HG02884 (cell line): ENCODE measurements around the gene SORCS1.
"Not testable (repeated sequence)": the region's sequence is repeated elsewhere in the genome, so short reads cannot be mapped to it uniquely, and the experiment has no call there.

ENCODE experiments used
- ATAC-seq: cut with Tn5 transposase; IDR thresholded peaks from one replicate; pipeline ENCODE4 v1.9.1; 2021; ENCODE audit warnings: mild to moderate bottlenecking, moderate library complexity; ENCODE audit not compliant: unreplicated experiment

Gene SORCS1

DNA sequence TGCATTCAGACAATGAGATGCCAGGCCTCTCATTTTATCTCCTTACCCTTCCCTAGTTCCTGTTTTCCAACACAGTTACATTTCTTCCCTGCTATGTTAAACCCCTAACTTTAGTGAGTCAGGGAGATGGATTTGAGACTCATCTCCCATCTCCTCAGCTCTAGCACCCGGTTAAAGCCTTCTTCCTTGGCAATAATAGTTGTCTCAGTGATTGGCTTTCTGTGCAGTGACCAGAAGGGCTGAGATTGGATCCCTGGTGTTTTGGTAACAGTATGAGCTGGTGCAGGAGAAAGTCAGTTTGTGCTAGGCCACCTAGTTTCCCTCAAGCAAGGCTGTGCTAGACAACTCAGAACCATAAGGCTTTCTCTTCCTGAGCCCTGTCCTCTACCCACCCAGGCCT is 212.5 kb downstream of the SORCS1 start:
- ATAC-seq = no peak

DNA sequence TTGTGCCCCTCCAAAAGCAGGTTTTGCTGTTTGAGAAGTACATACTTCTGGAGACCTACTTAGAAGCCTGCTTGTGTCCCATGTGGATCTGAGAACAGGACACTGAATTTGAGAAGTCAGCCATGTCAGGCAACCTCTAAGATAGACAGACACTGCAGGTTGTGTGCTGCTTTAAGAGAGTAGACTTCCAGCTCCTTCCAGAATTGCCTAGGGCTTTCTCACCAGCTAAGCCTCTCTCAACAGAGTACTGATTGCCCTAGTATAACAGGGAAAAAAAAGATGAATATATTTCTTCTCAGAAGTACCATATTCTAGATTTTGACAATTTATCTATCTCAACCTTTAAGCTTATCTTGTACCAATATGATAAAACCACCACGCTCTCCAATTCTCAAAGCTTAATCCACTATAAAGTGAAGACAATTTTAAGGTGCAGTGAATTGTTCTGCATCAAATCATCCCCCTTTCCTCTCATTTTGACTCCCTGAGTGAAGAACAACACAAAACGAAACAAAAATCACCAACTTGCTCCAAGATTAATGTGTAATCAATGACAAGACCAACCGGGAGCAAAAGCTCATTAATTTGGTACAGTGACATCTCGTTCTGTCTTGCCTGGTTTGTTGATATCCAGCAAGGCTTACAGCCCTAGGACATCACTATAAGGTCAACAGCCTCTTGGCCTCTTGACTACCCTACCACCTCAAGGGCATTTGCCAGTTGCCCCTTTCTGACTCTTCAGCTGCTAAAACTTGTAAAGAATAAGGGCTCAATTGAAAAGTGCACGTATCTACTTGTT is 214.6 kb downstream of the SORCS1 start:
- no peak for ATAC-seq

DNA sequence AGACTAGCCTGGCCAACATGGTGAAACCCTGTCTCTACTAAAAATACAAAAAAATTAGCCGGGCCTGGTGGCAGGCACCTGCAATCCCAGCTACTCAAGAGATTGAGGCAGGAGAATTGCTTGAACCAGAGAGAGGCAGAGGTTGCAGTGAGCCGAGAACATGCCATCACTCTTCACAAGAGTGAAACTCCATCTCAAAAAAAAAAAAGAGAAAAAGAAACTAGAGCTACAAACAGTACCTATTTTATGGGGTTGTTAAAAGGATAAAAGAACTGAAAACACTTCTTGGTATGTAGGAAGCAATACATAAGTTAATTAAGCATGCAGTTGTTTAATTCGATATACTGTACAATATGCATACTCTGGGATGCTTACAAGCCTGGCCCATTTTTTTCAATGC is 216.9 kb downstream of the SORCS1 start:
- no peak for ATAC-seq

DNA sequence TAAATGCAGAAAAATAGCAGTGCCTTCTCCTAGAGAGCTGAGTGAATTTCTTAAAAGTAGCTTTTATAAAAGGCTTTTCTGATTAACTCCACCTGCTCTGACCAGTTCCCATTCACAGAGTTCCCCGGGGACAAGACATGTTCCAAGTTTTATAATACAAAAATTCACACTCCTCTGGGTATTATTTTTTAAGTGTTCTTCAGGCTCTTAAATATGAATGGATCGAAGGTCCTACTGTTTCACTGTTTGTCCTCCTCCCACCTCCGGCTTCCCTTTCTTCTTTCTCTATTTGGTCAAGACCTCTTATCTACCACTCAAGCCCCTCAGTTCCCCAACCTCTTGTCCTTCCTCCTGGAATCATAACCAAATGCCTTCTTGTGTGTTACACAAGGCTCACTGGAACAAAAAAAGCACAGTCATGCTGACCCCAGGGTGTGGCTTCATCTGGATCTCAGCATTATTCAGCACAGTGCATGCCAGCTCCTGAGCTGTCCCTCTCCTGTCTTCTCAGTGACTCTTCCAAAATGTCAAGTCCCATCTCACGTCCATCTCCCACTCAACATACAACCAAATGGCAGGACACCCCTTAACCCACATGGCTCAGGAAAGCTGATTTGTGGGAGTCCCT is 222.4 kb downstream of the SORCS1 start:
- ATAC-seq = no peak

DNA sequence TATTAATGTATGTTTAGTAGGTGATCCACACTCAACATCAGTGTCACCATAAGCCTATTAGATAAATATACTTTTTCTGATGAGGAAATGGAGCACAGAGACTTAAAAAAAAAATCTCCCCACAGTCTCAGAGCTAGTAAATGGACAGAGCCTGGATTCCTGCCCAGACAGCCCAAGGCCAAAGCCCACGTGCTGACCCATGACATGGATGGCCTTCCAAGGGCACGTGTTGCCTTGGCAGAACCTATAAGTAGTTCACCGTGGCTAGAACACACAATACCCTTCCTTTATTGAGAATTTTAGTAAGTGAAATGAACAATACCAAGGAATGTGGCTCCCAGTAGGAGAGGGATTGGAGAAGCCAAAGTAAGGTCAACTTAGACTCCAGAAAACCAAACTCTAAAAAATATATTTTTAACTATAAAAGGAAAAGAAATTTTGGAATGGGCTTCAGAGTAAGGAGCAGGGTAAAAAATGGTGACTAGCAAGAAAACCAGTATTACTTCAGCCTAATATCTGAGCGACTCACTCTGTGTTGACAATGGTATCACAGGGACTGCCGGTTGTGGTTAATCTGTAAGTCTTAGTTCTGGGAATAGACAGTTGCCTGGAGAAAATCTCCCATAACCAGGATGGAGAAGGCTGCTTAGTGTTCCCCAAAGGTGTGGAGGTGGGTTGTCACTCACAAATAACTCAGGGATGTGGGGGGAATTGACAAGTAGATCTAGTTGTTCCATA is 223.0 kb downstream of the SORCS1 start:
- no peak for ATAC-seq

DNA sequence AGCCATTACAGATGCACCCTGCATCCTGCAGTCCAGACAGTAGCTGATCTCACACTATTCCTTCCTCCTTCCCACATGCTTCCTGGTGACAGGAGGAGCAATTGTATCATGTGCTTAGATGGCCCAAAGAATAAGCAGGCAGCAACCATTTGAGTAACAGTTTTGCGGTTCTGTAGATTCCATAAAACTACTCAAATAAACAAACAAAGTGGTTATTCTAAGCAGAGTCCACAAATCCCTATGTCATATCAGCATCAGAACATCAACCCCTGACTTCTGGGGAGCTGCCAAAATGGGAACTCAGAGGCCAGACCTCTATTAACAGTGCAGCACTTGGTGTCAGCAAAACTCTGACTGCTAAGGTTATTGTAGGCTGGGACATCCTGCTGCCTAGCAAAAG is 226.0 kb downstream of the SORCS1 start:
- no peak for ATAC-seq

DNA sequence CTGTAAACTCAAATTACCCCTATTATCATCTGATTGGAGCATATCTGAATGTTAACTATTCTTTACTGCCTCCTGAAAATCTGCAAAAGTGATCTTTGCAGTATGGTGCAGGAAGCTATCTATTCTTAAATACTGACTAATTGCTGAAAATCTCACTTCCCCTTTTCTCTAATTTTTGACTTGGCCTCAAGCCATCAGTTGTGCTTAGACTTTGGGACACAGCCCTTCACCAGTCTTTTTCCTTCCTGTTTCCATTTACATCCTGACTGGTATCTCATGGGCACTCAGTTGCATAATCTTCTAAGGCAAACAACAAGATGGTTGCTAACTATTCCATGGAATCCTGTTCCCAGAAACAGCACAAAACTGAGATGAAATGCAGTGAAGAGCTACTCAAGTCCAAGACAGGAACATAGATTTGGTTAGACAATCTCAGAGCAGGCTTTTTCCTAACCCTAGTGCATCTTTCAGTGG is 228.5 kb downstream of the SORCS1 start:
- peak; percentile 64 for ATAC-seq

DNA sequence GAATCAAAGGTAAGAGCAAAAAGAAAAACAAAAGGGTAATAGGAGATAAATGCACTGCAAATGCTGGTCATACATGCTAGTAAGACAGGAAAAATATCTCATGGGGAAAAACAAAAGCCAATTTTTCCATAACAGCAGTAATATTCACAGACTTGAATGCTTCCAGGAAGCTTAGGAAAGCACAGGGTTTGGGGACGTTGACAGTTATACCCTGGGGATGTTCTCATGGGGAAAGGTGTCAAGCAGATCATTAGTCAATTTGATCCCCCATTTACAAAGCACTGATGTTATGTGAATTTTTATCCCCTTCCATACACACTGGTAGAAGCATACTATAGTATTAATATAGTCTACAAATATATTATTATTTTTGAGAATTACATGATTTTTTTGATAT is 232.7 kb downstream of the SORCS1 start:
- ATAC-seq = no peak

DNA sequence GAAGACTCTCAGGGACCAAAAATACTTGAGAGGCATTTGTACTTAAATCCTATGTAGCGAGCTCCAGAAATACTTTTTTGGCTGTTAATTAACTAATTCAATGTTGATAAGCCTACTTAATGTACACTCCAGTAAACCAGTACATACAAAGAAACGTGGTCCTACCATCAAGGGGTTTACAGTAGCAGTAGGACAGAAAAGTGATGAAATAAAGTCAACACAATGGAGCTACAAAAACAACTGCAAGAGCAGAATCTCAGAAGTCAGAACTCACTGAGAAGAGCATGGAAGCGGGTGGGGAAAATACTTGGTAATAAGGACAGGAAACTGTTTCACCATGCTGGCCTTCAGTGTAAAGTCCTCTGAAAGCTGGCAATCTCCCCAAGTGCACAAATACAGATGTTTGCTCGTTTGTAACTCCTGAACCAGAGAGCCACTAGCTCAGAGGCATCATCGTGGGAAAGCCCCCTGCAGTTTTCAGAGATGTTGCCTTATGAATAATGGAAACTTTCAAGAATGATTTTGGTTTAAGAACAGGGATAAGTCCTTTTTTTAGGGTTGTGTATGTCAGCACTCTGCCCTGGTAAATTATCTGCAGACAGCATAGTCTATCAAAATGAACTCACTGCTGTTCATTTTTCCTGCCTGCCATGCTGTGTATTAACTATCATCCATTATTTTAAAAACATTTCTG is 233.2 kb downstream of the SORCS1 start:
- peak; percentile 67 for ATAC-seq

DNA sequence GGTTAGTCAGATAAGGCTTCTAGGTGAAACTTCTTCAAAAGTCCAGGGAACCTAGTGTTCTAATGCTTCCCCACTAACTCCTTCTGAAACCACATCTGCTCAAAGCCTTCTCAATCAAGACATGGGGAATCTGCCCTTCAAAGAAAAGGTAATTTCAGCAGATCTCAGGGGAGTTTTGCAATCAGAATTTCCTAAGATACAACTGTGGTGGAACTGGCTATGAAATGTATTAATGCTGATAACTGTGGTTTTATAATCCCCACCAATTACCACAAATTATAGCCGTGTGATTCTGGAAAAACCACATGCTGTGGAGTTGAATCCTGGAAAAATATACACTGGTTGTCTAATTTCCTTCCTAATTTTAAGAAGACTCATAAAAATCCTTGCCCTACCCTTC is 233.8 kb downstream of the SORCS1 start:
- ATAC-seq = no peak

DNA sequence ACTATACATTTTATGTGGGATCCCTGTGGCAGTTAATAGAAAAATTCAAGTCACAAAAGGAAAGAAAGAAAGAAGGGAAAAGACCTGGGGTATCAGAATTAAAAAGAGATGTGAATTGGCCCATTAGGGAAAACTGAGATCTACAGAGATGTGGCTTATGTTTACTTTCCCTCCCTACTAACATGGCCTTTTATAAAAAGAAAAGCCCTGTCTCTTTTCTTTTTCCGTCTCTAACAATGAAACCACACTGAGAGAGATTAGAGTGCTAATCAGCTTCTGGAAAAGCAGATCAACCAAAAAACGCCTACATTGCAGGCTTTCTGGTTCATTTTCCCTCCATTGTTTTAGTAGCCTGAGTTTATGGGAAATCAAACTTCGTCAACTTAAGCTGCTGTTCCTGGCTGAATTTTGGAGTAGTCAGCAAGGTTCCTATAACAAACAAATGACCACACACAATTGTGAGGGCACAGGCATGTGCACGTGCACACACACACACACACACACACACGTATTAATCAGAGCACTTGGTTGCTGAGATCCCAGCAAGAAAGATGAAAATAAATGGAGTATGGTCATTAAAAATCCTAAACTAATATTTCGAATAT is 235.1 kb downstream of the SORCS1 start:
- no peak for ATAC-seq

DNA sequence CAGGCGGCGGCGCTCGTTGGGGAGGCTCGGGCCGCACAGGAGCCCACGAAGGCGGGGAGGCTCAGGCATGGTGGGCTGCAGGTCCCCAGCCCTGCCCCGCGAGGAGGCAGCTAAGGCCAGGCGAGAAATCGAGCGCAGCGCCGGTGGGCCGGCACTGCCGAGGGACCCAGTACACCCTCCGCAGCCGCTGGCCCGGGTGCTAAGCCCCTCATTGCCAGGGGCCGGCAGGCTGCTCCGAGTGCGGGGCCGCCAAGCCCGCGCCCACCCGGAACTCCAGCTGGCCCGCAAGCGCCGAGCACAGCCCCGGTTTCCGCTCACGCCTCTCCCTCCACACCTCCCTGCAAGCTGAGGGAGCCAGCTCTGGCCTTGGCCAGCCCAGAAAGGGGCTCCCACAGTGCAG is 236.4 kb downstream of the SORCS1 start:
- not testable (repeated sequence) for ATAC-seq

DNA sequence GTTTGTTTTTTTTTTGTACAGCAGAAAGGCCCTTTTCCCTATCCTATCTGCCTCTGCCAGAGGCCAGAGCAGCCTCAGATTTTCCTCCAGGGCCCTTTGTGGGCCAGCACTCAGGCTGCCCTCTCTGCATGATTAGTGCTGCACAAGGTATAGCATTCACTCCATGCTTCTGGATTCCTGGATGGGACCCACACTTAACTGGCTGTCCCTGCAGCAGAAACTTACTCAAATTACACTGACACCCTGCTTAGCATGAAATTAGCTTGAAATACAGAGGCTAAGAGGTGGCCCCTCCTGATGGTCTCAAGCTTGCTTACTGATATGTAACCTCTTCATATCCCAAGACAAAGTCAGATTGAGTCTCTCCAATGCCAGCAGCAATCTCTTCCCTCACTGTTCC is 239.3 kb downstream of the SORCS1 start:
- ATAC-seq = no peak

DNA sequence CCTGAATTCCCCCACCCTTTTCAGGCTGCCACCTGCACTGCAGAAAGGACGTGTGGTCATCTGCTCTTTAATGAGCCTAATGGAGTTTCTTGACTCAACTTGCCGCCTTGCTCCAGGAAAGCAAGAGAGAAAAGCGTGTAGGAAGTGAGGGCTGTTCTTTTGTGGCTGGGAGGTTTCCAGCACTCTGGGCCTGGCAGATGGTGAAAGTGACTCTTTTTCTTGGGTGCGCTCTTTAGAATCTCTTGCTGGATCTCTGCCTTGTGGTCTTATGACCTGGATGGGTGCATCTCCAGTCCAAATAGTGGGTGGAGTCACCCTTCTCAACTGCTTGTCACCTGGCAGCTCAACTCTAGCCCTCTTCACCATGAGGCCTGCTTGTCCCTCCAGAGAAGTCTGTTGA is 244.0 kb downstream of the SORCS1 start:
- ATAC-seq = no peak

DNA sequence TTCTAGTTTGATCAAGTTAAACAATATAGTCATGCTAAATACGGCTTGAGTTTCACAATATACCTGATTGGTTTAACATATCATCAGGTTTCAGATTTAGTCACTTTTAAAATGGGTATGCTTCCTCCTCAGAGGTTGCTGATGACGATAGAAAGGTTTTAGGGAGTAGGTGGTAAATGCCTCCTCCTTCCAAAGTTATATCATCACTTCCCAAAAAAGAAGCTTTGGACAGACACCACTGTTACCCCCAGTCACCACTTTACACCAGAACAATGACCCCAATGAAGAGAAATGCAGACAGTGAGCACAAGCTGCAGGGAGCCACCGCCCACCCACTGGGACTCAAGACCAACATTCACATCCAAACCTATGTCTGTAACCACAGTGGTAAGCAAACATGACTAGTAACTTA is 244.6 kb downstream of the SORCS1 start:
- ATAC-seq = peak; percentile 88

DNA sequence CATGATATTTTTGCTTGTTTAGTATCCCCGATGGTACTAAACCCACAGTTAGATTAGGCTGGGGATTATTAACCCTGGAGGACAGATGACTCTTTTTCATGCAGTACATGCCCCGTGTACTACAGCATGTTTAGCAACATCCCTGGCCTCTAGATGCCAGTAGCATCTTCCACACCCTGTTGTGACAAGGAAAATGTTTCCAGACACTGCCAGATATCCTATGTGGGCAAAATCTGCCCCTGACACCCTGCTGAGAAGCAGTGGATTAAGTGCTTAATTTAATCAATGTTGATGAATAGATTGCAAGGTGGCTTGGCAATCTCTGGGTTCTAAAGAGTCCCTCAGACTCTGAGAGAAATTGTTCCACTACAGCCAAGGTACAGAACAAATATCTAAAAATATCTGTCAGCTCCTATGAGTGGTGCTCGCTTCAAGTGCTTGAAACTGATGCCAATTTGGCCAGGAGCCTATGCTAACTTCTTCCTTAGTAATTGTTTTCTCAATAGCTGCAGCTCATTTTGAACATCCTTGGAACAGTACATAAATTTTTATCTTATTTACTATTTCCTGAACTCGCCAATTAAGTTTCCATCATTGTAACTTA is 247.0 kb downstream of the SORCS1 start:
- ATAC-seq = no peak

DNA sequence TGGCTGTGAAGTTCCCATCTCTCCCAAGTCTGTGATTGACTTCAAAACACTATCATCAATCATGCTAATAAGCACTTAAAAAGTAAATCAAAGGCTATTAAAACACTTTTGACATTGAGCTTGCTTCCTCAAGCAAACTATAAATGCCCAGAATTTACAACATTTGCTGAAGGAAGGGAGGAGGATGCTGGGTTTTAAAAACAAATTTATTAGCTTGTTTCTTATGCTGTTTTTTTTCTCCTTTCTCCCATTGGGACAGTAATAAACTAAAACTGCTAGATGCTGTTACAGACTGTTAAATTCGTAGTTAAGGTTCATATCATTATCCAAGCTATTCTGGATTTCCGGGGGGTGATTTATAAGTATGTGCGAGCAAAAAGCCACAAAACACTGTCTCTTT is 250.5 kb downstream of the SORCS1 start:
- no peak for ATAC-seq

DNA sequence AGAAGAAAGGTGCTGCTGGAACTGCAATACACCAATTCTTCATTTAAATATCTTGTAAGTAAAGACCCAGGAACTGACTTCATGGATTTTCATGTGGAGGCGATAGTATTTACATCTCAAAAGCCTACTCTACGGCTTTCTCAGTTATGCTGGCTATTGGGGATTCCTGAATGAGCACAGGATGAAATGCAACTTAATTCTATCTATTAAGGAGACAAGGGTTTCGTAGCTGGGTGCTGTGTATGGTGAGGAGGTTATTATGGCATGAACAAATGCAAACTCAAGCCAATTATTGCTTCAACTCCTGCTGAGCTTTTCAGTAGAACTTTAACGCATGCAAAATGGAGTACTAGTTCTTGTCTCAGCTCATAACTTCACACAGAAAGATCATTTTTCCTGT is 251.2 kb downstream of the SORCS1 start:
- ATAC-seq = no peak

DNA sequence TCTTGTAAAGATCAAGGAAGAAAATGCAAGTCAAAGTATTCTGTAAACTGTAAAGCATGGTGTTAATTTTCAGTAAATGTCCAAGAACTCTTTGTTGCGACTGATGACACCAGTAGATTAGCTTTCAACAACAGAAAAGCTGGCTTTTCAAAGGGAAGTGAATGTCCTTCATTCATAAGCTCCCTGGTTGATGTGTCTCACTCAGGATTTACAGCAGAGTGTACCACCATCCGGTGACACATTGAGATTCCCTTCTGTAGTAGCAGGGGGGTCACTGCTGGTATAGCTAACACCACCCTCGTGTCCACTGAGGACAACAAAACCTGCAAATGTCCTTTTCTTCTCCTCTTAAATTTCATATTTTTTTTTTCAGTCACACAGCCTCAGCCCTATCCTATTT is 253.4 kb downstream of the SORCS1 start:
- ATAC-seq = no peak

DNA sequence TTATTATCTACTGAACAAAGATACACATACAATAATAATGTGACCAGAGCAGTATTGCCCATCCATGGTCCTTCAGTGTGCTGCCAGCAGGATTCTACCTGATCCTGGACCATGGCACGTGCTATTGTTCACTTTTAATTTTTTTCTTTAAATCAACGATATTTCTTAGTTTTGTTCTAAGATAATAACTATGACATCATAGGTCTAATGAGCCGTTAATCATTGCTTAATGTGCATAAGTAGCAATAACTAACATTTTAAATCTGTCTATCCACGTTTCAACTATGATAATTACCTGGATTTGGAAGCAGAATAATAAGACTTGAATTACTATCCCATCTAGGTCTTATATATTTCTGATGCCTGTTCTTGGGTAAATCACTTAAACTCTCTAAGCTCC is 253.8 kb downstream of the SORCS1 start:
- no peak for ATAC-seq
